HepG2 (cell line): ENCODE measurements around the gene ZNRD2. TPM values are rescaled to one million over a fixed set of nuclear protein-coding genes. Genes with fewer than 3 reads are reported as not detected.

Source experiments
- BCL3 ChIP-seq: sonication (generic); formaldehyde crosslinking; IDR thresholded peaks from 2 replicates; pipeline ENCODE4 v1.5.1; 2020; ENCODE audit warnings: mild to moderate bottlenecking, missing genetic modification reagents, moderate library complexity
- BHLHE40 ChIP-seq: IDR thresholded peaks from 2 replicates; pipeline ENCODE4 v1.6.1; 2011; ENCODE audit warnings: low read length, improper control_type of control experiment
- CSRNP2 ChIP-seq: sonication (generic); formaldehyde crosslinking; conservative IDR thresholded peaks from 2 replicates; pipeline ENCODE4 v1.8.0; 2022; ENCODE audit warnings: low read depth, missing genetic modification reagents
- IRF2 ChIP-seq: IDR thresholded peaks from 2 replicates; pipeline ENCODE4 v1.6.1; 2018; ENCODE audit warnings: missing genetic modification reagents, missing compliant biosample characterization
- KDM3A ChIP-seq: IDR thresholded peaks from 2 replicates; pipeline ENCODE4 v1.6.1; 2018; ENCODE audit warnings: low read depth, missing compliant biosample characterization
- MLXIP ChIP-seq: sonication (generic); formaldehyde crosslinking; IDR thresholded peaks from 2 replicates; pipeline ENCODE4 v1.9.0; 2021; ENCODE audit warnings: missing genetic modification reagents, borderline replicate concordance
- NONO ChIP-seq, 2 experiments: fragments of 450-650 bp in 1 of 2; sonication (generic) in 1 of 2; formaldehyde crosslinking in 1 of 2; IDR thresholded peaks in 1 of 2; conservative IDR thresholded peaks in 1 of 2; 2 replicates each; pipeline versions ENCODE4 v1.6.1 to v1.8.0; 2017 to 2022; ENCODE audit warnings: mild to moderate bottlenecking in 1 of 2, missing genetic modification reagents in 1 of 2, moderate library complexity in 1 of 2
- RXRA ChIP-seq: sonication (generic); formaldehyde crosslinking; IDR thresholded peaks from 2 replicates; pipeline ENCODE4 v1.5.1; 2020; ENCODE audit warnings: missing genetic modification reagents
- ZBTB21 ChIP-seq: sonication (generic); formaldehyde crosslinking; IDR thresholded peaks from 2 replicates; pipeline ENCODE4 v1.4.0; 2020; ENCODE audit warnings: missing genetic modification reagents
- ZFP41 ChIP-seq: sonication (generic); formaldehyde crosslinking; IDR thresholded peaks from 2 replicates; pipeline ENCODE4 v1.4.0; 2020; ENCODE audit warnings: mild to moderate bottlenecking, missing genetic modification reagents, borderline replicate concordance
- ZNF20 ChIP-seq: sonication (generic); formaldehyde crosslinking; IDR thresholded peaks from 2 replicates; pipeline ENCODE4 v1.4.0; 2020; ENCODE audit warnings: mild to moderate bottlenecking, moderate library complexity, missing genetic modification reagents
- ZNF570 ChIP-seq: sonication (generic); formaldehyde crosslinking; IDR thresholded peaks from 2 replicates; pipeline ENCODE4 v1.4.0; 2020; ENCODE audit warnings: mild to moderate bottlenecking, missing genetic modification reagents, borderline replicate concordance
- ZNF605 ChIP-seq: sonication (generic); formaldehyde crosslinking; IDR thresholded peaks from 2 replicates; pipeline ENCODE4 v1.8.0; 2022; ENCODE audit warnings: mild to moderate bottlenecking, missing genetic modification reagents
- ZNF619 ChIP-seq: sonication (generic); formaldehyde crosslinking; IDR thresholded peaks from 2 replicates; pipeline ENCODE4 v1.4.0; 2020; ENCODE audit warnings: mild to moderate bottlenecking, missing genetic modification reagents
- ZNF691 ChIP-seq: sonication (generic); formaldehyde crosslinking; IDR thresholded peaks from 2 replicates; pipeline ENCODE4 v1.4.0; 2020; ENCODE audit warnings: missing genetic modification reagents, low read depth, mild to moderate bottlenecking, borderline replicate concordance
- ZNF770 ChIP-seq: sonication (generic); formaldehyde crosslinking; IDR thresholded peaks from 2 replicates; pipeline ENCODE4 v1.5.0; 2020; ENCODE audit warnings: mild to moderate bottlenecking, missing genetic modification reagents
- polyA plus RNA-seq, 8 experiments: library from polyadenylated mRNA; depleted of rRNA in 3 of 8; stranded (reverse) in 7 of 8; unstranded in 1 of 8; fragments of >200 nt; fragmentation: Illumina TruSeq in 4 of 8; extraction: Trizol in 4 of 8; gene quantifications; 2 replicates each; pipeline versions ENCODE4 v1.2.1 to v1.2.3, GENCODE V29; 2011 to 2016; ENCODE audit warnings: low read depth in 4 of 8, missing spikeins in 1 of 8, mixed read lengths in 1 of 8; ENCODE audit not compliant: insufficient read depth in 1 of 8
- total RNA-seq, 5 experiments: library from RNA; depleted of rRNA; stranded (reverse); fragments of >200 nt; fragmentation: Illumina TruSeq; extraction: Trizol; gene quantifications; 2 replicates each; pipeline ENCODE4 v1.2.3, GENCODE V29; 2016; ENCODE audit warnings: low read depth in 1 of 5

ZNRD2 gene
- total and polyA plus RNA-seq, 2 of the 13 experiments (the other 11 are each of a cell fraction or from before 2014, with no cell fraction given): 29.2 to 34.0 TPM

GRCh38 chr11:65569973-65570918 lies at the start of gene ZNRD2 (continued):
- TF ChIP-seq KDM3A (CRISPR knock-in tag): peak; percentile 73; the same call in 1 of the 2 replicates
- peak; percentile 95 for TF ChIP-seq IRF2
- no peak; the same call in 1 of the 2 replicates for TF ChIP-seq BHLHE40
- TF ChIP-seq NONO (IDR thresholded peaks at IDR 0.05): no peak
- TF ChIP-seq NONO (CRISPR knock-in tag; conservative IDR thresholded peaks at IDR 0.05): peak; percentile 94
- TF ChIP-seq MLXIP (CRISPR knock-in tag): no peak
- no peak for TF ChIP-seq CSRNP2
- peak; percentile 88 for TF ChIP-seq ZNF619 (CRISPR knock-in tag)
- no peak for TF ChIP-seq ZNF605 (CRISPR knock-in tag)
- TF ChIP-seq ZNF570 (CRISPR knock-in tag): 0 out of 2 replicates have a peak, but pooled peaks have one; percentile 48
- TF ChIP-seq ZNF770: peak; percentile 55
- TF ChIP-seq ZBTB21 (CRISPR knock-in tag): peak; percentile 91
- TF ChIP-seq ZFP41 (CRISPR knock-in tag): no peak
- TF ChIP-seq RXRA (CRISPR knock-in tag): peak; percentile 66
- TF ChIP-seq ZNF20 (CRISPR knock-in tag): no peak
- peak; percentile 70; the same call in 1 of the 2 replicates for TF ChIP-seq ZNF691 (CRISPR knock-in tag)
- peak; percentile 47; the same call in 1 of the 2 replicates for TF ChIP-seq BCL3 (CRISPR knock-in tag)
